DMS53 treated with DMSO at 0.1 percent for 48 hours (cell line): Measurements from ENCODE around the gene NOS2.

Source experiments
- DNase-seq: peaks from one replicate; lab custom pipeline; 2025; ENCODE audit not compliant: unreplicated experiment; lab: John Stamatoyannopoulos, UW

The NOS2 gene

DNA sequence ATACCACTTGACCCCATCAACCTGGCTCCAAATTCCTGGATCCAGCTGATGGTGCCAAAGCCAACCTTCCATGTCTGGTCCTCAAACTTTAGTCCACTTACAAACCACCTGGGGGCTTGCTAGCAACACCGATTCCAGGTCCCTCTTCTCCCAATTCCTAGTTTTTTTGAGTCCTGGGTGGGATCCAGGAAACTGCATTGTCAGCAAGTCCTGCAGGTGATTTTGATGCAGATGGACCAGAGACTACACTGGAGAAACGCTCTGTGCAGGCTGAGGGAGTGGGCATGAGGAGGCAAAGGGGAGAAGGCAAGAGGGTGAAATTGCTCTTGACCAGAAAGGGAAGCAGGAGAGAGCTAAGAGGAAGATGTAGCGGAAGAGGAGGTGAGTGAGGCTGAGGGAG lies 21.0 kb upstream of the NOS2 start:
- DNase-seq, result no peak

GRCh38 chr17:27819145-27819544 lies 18.8 kb upstream of the NOS2 start:
- no peak for DNase-seq

DNA sequence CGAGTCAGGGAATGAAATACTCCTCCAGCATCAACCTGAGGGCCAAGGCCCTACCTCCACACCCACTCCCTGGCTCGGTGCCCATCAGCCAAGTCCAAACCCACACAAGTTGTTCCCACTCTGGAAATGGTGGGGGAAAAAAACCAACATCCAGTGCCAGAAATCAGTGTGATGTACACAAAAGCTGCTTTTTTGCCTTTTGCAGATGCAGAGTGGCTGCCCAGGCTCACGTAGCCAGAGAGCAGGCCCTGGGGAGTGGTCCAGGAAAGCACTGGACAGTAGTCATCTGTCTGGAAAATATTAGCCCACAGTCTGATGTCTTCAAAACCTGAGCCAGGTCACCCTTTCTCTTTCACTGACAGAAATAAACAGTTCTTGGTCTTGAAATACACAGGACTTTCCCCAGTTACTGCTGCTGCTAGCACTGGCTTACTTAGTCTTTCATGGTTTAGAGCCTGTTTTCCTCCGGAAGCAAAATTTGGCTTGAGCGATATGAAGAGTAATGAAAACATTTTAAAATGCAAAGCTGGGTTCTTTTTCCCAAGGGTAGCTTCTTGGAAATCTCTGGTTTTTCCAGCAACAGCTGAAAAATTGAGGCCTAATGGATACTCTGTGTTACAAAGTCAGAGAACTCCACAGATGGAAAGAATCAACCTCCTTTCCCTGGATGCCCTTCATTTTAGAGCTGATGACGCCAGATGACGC lies 18.2 kb upstream of the NOS2 start:
- no peak for DNase-seq

GRCh38 chr17:27817731-27818130 lies 17.4 kb upstream of the NOS2 start:
- no peak for DNase-seq

DNA sequence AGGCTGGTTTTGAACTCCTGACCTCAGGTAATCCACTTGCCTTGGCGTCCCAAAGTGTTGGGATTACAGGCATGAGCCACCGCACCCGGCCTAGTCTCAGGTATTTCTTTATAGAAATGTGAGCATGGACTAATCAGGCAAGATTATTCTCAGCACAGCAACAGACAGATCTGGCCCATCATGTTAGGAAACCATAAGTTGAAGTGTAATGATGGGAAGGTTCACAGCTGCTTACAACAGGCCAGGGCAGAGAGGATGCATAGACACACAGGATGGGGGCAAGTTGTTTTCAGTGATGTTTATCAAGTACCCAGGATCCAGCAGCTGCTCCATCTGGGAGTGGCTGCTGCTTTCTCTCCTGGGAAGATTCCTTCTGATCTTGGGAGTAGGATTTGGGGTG lies 16.6 kb upstream of the NOS2 start:
- DNase-seq, result no peak

DNA sequence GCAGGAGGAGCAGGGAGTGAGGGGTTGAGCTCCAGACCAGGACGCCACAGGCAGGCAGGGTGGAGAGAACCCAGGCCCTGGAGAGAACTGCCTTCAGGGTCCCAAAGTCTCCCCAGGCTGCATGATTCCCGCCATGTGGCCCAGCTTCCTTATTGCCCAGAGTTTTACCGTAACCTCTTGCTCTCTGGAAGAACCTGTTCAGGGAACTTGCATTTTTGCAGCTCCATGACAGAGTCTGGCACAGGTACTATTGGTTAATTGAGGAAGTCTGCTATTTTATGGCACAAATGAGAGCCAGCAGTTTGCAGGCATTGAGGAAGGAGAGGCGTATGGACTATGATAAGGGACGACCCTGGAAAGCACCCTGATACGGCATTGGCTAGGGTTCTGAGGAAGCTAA lies 11.6 kb upstream of the NOS2 start:
- no peak for DNase-seq

GRCh38 chr17:27810902-27811557 lies 10.7 kb upstream of the NOS2 start:
- DNase-seq, result peak; percentile 54

- no peak for DNase-seq
Observed at GRCh38 chr17:27810211-27810901, 10.0 kb upstream of the NOS2 start.

DNA sequence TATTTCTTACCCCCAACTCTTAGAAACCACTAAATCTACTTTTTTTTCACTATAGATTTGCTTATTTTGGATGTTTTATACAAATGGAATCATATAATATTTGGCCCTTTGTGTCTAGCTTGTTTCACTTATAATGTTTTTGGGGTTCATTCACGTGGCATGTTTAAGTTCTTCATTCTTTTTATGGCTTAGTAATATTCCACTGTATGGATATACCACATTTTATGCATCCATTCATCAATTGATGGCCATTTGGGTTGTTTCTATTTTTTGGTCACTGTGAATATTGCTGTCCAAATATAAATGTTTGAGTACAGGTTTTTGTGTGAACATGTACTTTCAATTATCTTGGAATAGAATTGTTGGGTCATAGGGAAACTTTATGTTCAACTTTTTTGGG lies 9.2 kb upstream of the NOS2 start:
- DNase-seq, result no peak

GRCh38 chr17:27808628-27809027 lies 8.3 kb upstream of the NOS2 start:
- no peak for DNase-seq

DNA sequence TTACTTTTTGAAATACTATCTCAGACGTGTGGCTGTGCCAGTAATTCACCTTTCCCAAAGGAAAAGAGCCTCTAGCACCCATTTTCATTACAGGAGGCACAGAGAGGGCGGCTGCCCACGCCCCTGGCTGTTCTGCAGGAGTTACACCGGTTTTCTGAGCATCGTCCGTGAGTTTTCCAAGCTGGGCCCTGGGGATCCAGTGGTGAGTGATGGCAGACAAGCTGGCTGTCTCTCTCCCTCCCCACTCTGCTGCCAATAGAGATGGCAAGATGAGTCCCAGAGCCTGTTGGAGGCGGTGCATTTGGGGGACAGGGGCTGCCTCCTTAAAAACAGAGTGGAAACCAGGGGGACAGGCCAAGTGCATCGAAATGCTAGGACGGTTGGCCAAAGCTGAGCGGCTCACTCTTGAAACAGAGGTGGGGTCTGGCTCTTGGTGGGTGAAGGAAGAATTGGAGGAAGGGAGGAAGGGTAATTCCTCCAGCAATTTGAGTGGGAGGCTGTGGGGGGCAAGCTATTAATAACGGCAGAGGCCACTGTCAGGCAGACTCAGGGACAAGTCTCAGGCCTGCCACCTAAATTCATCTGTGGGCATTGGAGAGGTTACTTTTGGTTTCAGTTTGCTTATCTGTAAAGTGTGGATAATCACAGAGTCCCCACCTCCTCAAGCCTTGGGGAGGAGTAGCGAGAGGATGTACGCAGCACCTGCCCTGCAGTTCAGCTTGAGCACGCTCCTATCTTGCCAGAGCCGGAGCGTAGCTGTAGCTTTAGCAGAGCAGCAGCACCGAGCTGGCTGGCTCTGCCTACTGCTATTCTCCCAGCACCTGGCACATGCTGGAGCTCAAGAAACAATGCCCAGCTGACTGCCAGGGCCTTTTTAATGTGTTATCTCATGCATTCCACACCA lies 7.5 kb upstream of the NOS2 start:
- peak; percentile 92 for DNase-seq

- peak; percentile 92 for DNase-seq
Observed at GRCh38 chr17:27805520-27806146, 5.3 kb upstream of the NOS2 start.

DNA sequence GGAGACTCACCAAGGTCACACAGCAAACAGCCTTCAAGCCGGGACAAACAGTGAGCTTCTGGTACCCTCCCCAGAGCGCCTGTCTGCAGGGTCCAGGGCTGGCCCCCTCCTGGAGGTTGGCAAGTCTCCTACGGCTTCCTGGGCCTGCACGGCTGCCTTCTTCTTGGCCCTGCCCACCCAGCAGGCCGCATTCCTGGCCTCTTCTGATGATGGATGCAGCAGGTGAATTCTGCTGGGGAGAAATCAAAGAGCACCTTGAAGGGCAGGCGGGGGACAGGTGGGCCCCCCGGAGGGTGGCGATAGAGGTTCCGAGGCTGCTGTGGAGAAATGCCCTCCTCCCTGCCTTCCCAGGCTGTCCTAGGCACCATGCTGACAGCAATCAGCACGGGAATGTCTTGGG lies 3.8 kb upstream of the NOS2 start:
- no peak for DNase-seq

GRCh38 chr17:27802962-27803680 lies 2.8 kb upstream of the NOS2 start:
- no peak for DNase-seq

DNA sequence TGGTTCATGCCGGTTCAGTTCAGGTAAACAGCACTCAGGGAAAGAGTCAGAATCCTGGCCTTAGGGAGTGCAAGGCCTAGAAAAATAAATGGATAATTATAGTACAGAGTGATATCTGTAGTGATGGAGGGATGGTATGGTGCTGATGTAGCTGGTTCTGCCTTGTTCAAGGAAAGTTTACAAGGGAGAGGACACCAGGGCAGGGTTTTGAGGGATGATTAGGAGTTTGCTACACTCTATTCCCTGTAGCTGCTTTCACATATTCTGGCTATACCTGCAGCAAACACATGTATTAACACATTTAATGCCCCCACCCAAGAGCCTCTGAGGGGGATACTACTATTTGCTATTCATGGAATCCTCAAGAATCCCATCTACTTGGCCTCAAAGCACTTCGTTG lies 1.7 kb upstream of the NOS2 start:
- DNase-seq, result no peak

DNA sequence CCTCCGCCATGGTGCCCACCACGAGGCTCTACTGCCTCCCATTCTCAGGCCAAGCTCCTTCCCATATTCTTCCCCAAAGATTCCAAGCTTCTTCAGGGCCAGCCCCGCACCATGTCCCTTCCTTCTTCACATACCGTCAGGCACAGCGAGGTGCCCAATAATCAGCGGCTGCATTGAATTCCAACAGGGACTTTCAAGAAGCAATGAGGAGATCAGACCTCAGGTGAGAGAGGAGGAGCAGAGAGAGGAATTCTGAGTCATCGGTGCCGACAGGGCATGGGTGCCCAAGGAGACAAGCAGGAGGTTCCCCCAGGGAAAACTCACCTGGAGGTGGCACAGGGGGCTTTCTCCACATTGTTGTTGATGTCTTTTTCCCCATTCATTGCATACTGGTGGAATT lies 2.0 kb downstream of the NOS2 start:
- no peak for DNase-seq

GRCh38 chr17:27797390-27798091 lies 2.8 kb downstream of the NOS2 start:
- peak; percentile 54 for DNase-seq

DNA sequence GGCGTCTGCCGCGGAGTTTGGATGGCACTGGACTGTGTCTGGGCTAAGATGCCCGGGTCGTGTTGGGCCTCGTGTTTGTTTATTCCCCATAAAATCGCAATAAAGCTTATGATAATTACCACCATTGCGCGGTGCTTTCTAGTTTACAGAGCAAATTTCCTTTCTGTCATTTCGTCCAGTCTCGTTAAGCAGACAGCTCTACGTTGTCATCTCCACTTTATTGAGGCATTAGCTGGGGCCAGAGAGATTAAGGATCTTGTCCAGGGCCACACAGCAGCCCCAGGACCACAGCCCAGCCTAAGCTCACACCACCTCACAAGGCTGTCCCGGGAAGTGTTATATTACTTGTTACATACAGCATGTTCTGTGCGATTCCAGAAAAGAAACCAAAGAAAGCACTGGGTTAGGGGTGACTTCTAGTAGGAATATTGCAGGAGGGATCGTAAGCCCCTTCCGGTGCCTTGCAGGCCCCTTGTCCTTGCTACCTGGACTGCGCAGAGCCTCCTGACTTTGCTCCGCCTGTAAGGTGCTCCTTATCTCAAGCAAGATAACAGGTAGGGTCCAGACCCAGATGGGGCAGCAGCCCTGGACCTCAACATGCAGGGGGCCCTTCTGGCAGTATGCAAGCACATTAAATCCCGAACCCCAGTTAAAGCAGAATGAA lies 6.3 kb downstream of the NOS2 start:
- no peak for DNase-seq
